AG10803 (cell line): Measurements from ENCODE around the gene PPP1R1B.

Experiments used
- DNase-seq: peaks from one replicate; pipeline ENCODE4 v3.0.0; 2010; ENCODE audit warnings: low read depth
- H3K4me3 ChIP-seq: 2 replicates; pipeline ENCODE4 v1.5.1; 2011; ENCODE audit warnings: mild to moderate bottlenecking, low read length, control low read depth
- CTCF ChIP-seq: conservative IDR thresholded peaks from 2 replicates; pipeline ENCODE4 v1.5.1; 2011; ENCODE audit warnings: mild to moderate bottlenecking, low read length, control low read depth, inconsistent platforms

The PPP1R1B gene

GRCh38 chr17:39667262-39667944 lies 40.7 kb downstream of the PPP1R1B start:
- DNase-seq = no peak
- no peak for TF ChIP-seq CTCF
- no peak overlapping the region for H3K4me3 ChIP-seq

- peak; percentile 32 for DNase-seq
- peak; percentile 50 for TF ChIP-seq CTCF
- H3K4me3 ChIP-seq = no peak within 1 kb of the TSS
These were observed 41.5 kb downstream of the PPP1R1B start, which contains the start of gene PNMT for GRCh38 chr17:39667945-39668924. Gene PNMT, plus strand, starts transcription at chr17:39668453. Its CDS starts 23 bp downstream, at chr17:39668476.

- DNase-seq = no peak
- no peak overlapping the region for H3K4me3 ChIP-seq
- no peak for TF ChIP-seq CTCF
These were observed 43.4 kb downstream of the PPP1R1B start for GRCh38 chr17:39669897-39670735.

- H3K4me3 ChIP-seq = no peak overlapping the region
- TF ChIP-seq CTCF = no peak
- DNase-seq = no peak
These were observed 44.0 kb downstream of the PPP1R1B start for GRCh38 chr17:39670746-39671145.

GRCh38 chr17:39671651-39672521 lies 45.1 kb downstream of the PPP1R1B start:
- H3K4me3 ChIP-seq = no peak overlapping the region
- TF ChIP-seq CTCF = peak; percentile 56
- DNase-seq = no peak

GRCh38 chr17:39672522-39673334 lies 46.0 kb downstream of the PPP1R1B start:
- no peak for TF ChIP-seq CTCF
- DNase-seq = no peak
- no peak overlapping the region for H3K4me3 ChIP-seq
